ENCODE measurements around the gene MON2.
"Not testable (repeated sequence)": the region's sequence is repeated elsewhere in the genome, so short reads cannot be mapped to it uniquely, and the experiment has no call there.

MON2 gene

DNA sequence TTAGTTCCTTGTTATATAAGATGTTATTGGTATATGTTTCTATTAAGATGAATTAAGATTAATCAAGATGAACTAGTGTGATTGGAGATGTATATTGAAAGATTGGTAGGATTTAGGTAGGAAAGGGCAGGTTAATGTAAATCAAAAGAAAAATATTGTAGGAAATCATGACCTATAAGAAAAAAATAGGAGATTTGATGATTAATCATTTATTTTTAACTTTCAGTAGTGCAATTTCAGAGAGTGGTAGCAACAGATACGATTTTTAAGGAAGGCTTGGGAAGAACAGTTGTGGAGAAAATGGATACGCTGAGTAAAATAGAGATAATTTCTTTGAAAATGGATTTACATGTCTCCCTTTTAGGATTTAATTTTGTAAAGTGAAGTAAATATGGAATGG is 73.7 kb downstream of the MON2 start:
- no peak overlapping the region for H2AK5ac ChIP-seq (ENCODE audit: low read length)
- no peaks in the 10 kb centered on the region for H3K4me1 ChIP-seq (ENCODE audit: control insufficient read depth, low read depth, low read length)
- H3K18ac ChIP-seq (ENCODE audit: low read length): no peak overlapping the region
- no peak overlapping the region for H3K4me3 ChIP-seq (ENCODE audit: low read length)
- WGBS (ENCODE audit: extremely low coverage, insufficient coverage, low lambda C conversion rate): no CpG with 5 or more reads among the region's 2 CpGs
- H4K8ac ChIP-seq (ENCODE audit: low read depth, low read length): no peak overlapping the region
- H3K56ac ChIP-seq (ENCODE audit: low read length): no peak overlapping the region
- H3K23ac ChIP-seq (ENCODE audit: low read length): no peak overlapping the region
- H2BK120ac ChIP-seq (ENCODE audit: low read depth, low read length): no peak overlapping the region
- no peak for DNase-seq
- H3K4me2 ChIP-seq (ENCODE audit: low read length): no peak overlapping the region
- H3K79me2 ChIP-seq (ENCODE audit: control insufficient read depth, insufficient read depth, low read length): no peaks in the 10 kb centered on the region
- no peaks in the 10 kb centered on the region for H3K27me3 ChIP-seq (ENCODE audit: insufficient read depth, low read length, poor library complexity)
- no peak overlapping the region for H3K27ac ChIP-seq (ENCODE audit: low read depth, low read length)
- no peaks in the 10 kb centered on the region for H3K79me1 ChIP-seq (ENCODE audit: low read length)
- no peak overlapping the region for H4K5ac ChIP-seq (ENCODE audit: low read length)
- H2BK5ac ChIP-seq (ENCODE audit: low read length): no peak overlapping the region
- no peak overlapping the region for H3K9ac ChIP-seq (ENCODE audit: low read length)
- no peak overlapping the region for H2BK15ac ChIP-seq (replicated peaks; ENCODE audit: low read depth)
- H3K36me3 ChIP-seq (ENCODE audit: control insufficient read depth, insufficient read depth, low read length): no peaks in the 10 kb centered on the region
- H3K4ac ChIP-seq (ENCODE audit: low read depth, low read length): no peak overlapping the region

DNA sequence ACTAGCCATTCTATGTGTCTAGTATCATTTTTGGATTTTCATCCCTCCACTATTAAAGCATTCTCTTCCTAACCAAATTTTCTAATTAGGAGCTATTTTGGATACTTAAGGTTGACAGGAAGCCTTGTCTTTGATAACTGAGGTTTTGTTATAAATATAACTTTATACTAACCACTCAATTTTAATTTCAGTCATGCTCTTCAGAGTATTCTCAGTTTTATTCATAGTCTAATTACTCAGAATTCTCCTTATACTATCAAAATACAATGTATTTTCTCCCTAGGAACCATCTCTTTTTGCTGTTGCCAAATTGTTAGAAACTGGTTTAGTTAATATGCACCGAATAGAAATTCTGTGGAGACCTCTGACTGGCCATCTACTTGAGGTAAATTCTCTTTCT is 76.2 kb downstream of the MON2 start:
- DNase-seq: no peak
- Histone ChIP-seq H3K4me3 (ENCODE audit: low read length) (no peak overlapping the region), H3K79me1 (ENCODE audit: low read length) (no peaks in the 10 kb centered on the region), H3K36me3 (ENCODE audit: control insufficient read depth, insufficient read depth, low read length) (no peaks in the 10 kb centered on the region), H4K8ac (ENCODE audit: low read depth, low read length) (no peak overlapping the region), H3K56ac (ENCODE audit: low read length) (no peak overlapping the region), H3K4me1 (ENCODE audit: control insufficient read depth, low read depth, low read length) (no peaks in the 10 kb centered on the region), H2BK120ac (ENCODE audit: low read depth, low read length) (no peak overlapping the region), H4K5ac (ENCODE audit: low read length) (no peak overlapping the region), H2BK5ac (ENCODE audit: low read length) (no peak overlapping the region), H3K27ac (ENCODE audit: low read depth, low read length) (no peak overlapping the region), H3K4me2 (ENCODE audit: low read length) (no peak overlapping the region), H3K79me2 (ENCODE audit: control insufficient read depth, insufficient read depth, low read length) (no peaks in the 10 kb centered on the region), H3K9ac (ENCODE audit: low read length) (no peak overlapping the region), H3K27me3 (ENCODE audit: insufficient read depth, low read length, poor library complexity) (no peaks in the 10 kb centered on the region), H3K23ac (ENCODE audit: low read length) (no peak overlapping the region), H2AK5ac (ENCODE audit: low read length) (no peak overlapping the region), H2BK15ac (replicated peaks; ENCODE audit: low read depth) (no peak overlapping the region), H3K18ac (ENCODE audit: low read length) (no peak overlapping the region), H3K4ac (ENCODE audit: low read depth, low read length) (no peak overlapping the region)
- WGBS (ENCODE audit: extremely low coverage, insufficient coverage, low lambda C conversion rate): no CpG with 5 or more reads among the region's 1 CpG

DNA sequence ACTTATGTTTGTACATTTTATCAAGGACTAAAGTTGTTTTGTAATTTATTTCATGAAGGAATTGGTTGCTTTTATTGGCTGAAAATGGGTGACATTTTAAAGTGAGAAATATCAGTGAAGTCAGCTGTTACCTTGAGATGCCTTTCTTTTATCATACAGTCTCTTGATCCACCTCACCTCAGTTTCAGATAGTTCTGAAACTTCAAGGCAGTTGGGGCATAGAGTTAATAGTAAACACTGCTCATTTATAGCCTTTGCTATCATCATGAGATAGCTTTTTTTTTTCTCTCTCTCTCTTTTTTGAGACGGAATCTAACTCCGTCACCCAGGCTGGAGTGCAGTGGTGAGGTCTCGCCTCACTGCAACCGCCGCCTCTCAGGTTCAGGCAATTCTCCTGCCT is 76.7 kb downstream of the MON2 start:
- Histone ChIP-seq H2BK5ac (ENCODE audit: low read length) (no peak overlapping the region), H3K36me3 (ENCODE audit: control insufficient read depth, insufficient read depth, low read length) (no peaks in the 10 kb centered on the region), H3K27me3 (ENCODE audit: insufficient read depth, low read length, poor library complexity) (no peaks in the 10 kb centered on the region), H2BK120ac (ENCODE audit: low read depth, low read length) (no peak overlapping the region), H3K4me3 (ENCODE audit: low read length) (no peak overlapping the region), H4K8ac (ENCODE audit: low read depth, low read length) (no peak overlapping the region), H3K23ac (ENCODE audit: low read length) (no peak overlapping the region), H2BK15ac (replicated peaks; ENCODE audit: low read depth) (no peak overlapping the region), H3K79me2 (ENCODE audit: control insufficient read depth, insufficient read depth, low read length) (no peaks in the 10 kb centered on the region), H3K9ac (ENCODE audit: low read length) (no peak overlapping the region), H3K18ac (ENCODE audit: low read length) (no peak overlapping the region), H3K4me1 (ENCODE audit: control insufficient read depth, low read depth, low read length) (no peaks in the 10 kb centered on the region), H3K56ac (ENCODE audit: low read length) (no peak overlapping the region), H4K5ac (ENCODE audit: low read length) (no peak overlapping the region), H2AK5ac (ENCODE audit: low read length) (no peak overlapping the region), H3K4ac (ENCODE audit: low read depth, low read length) (no peak overlapping the region), H3K79me1 (ENCODE audit: low read length) (no peaks in the 10 kb centered on the region), H3K27ac (ENCODE audit: low read depth, low read length) (no peak overlapping the region), H3K4me2 (ENCODE audit: low read length) (no peak overlapping the region)
- no peak for DNase-seq
- WGBS (ENCODE audit: extremely low coverage, insufficient coverage, low lambda C conversion rate): no CpG with 5 or more reads among the region's 5 CpGs

DNA sequence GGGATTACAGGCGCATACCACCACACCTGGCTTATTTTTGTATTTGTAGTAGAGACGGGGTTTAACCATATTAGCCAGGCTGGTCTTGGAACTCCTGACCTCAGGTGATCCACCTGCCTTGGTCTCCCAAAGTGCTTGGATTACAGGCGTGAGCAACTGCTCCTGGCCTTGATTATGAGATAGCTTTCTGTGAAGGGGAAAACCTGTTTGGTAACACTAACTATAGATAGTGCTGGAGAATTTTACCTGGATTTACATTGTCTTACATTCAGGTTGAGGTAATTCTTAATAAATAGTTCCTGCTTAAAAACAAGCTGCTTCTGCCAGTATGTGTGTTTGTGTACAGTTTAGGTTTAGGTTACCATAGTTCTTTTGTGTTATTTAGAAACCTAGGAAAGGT is 77.1 kb downstream of the MON2 start:
- H3K4me2 ChIP-seq (ENCODE audit: low read length): no peak overlapping the region
- WGBS (ENCODE audit: extremely low coverage, insufficient coverage, low lambda C conversion rate): no CpG with 5 or more reads among the region's 3 CpGs
- H2BK15ac ChIP-seq (replicated peaks; ENCODE audit: low read depth): no peak overlapping the region
- H3K4me1 ChIP-seq (ENCODE audit: control insufficient read depth, low read depth, low read length): no peaks in the 10 kb centered on the region
- no peaks in the 10 kb centered on the region for H3K79me2 ChIP-seq (ENCODE audit: control insufficient read depth, insufficient read depth, low read length)
- no peak for DNase-seq
- H2BK5ac ChIP-seq (ENCODE audit: low read length): no peak overlapping the region
- no peak overlapping the region for H3K9ac ChIP-seq (ENCODE audit: low read length)
- no peak overlapping the region for H4K8ac ChIP-seq (ENCODE audit: low read depth, low read length)
- H3K27me3 ChIP-seq (ENCODE audit: insufficient read depth, low read length, poor library complexity): no peaks in the 10 kb centered on the region
- no peak overlapping the region for H3K27ac ChIP-seq (ENCODE audit: low read depth, low read length)
- no peak overlapping the region for H2BK120ac ChIP-seq (ENCODE audit: low read depth, low read length)
- H2AK5ac ChIP-seq (ENCODE audit: low read length): no peak overlapping the region
- H3K79me1 ChIP-seq (ENCODE audit: low read length): no peaks in the 10 kb centered on the region
- no peak overlapping the region for H3K4ac ChIP-seq (ENCODE audit: low read depth, low read length)
- no peak overlapping the region for H3K18ac ChIP-seq (ENCODE audit: low read length)
- H3K4me3 ChIP-seq (ENCODE audit: low read length): no peak overlapping the region
- no peak overlapping the region for H4K5ac ChIP-seq (ENCODE audit: low read length)
- no peaks in the 10 kb centered on the region for H3K36me3 ChIP-seq (ENCODE audit: control insufficient read depth, insufficient read depth, low read length)
- H3K23ac ChIP-seq (ENCODE audit: low read length): no peak overlapping the region
- no peak overlapping the region for H3K56ac ChIP-seq (ENCODE audit: low read length)

DNA sequence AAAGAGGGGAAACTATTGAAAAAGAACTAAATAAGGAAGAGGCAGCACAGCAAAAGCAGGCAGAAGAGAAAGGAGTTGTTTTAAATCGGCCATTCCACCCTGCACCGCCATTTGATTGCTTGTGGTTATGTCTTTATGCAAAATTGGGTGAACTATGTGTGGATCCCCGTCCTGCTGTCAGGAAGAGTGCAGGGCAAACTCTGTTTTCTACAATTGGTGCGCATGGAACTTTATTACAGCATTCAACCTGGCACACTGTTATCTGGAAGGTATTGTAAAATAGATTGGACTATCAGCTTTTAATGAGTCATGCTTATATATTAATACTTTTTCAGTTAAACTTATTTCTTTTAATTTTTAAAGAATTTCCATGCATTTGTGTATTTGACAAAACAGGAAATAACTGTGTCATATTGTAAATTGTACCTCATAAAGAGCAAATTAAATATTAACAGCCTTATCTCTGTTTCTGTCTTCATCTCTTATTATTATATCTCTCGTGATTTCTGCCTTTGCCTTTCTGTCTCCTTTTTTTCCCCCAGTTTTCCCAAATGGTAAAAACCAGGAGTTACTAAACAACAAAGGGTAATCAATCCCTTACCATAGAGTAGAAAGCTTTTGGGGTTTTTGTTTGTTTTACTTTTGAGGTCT is 86.4 kb downstream of the MON2 start:
- H2BK120ac ChIP-seq (ENCODE audit: low read depth, low read length): no peak overlapping the region
- no peak overlapping the region for H2AK5ac ChIP-seq (ENCODE audit: low read length)
- H3K23ac ChIP-seq (ENCODE audit: low read length): no peak overlapping the region
- no peak overlapping the region for H3K18ac ChIP-seq (ENCODE audit: low read length)
- H3K9ac ChIP-seq (ENCODE audit: low read length): no peak overlapping the region
- no peaks in the 10 kb centered on the region for H3K4me1 ChIP-seq (ENCODE audit: control insufficient read depth, low read depth, low read length)
- no peak overlapping the region for H4K5ac ChIP-seq (ENCODE audit: low read length)
- H2BK5ac ChIP-seq (ENCODE audit: low read length): no peak overlapping the region
- H3K27me3 ChIP-seq (ENCODE audit: insufficient read depth, low read length, poor library complexity): no peaks in the 10 kb centered on the region
- H3K27ac ChIP-seq (ENCODE audit: low read depth, low read length): no peak overlapping the region
- peaks cover 1% of the 10 kb centered on the region for H3K36me3 ChIP-seq (ENCODE audit: control insufficient read depth, insufficient read depth, low read length)
- no peak overlapping the region for H4K8ac ChIP-seq (ENCODE audit: low read depth, low read length)
- H2BK15ac ChIP-seq (replicated peaks; ENCODE audit: low read depth): no peak overlapping the region
- no peaks in the 10 kb centered on the region for H3K79me2 ChIP-seq (ENCODE audit: control insufficient read depth, insufficient read depth, low read length)
- no peak for DNase-seq
- no peak overlapping the region for H3K4me2 ChIP-seq (ENCODE audit: low read length)
- H3K56ac ChIP-seq (ENCODE audit: low read length): no peak overlapping the region
- no peak overlapping the region for H3K4ac ChIP-seq (ENCODE audit: low read depth, low read length)
- H3K4me3 ChIP-seq (ENCODE audit: low read length): no peak overlapping the region
- no peaks in the 10 kb centered on the region for H3K79me1 ChIP-seq (ENCODE audit: low read length)
- no CpG with 5 or more reads among the region's 5 CpGs for WGBS (ENCODE audit: extremely low coverage, insufficient coverage, low lambda C conversion rate)

DNA sequence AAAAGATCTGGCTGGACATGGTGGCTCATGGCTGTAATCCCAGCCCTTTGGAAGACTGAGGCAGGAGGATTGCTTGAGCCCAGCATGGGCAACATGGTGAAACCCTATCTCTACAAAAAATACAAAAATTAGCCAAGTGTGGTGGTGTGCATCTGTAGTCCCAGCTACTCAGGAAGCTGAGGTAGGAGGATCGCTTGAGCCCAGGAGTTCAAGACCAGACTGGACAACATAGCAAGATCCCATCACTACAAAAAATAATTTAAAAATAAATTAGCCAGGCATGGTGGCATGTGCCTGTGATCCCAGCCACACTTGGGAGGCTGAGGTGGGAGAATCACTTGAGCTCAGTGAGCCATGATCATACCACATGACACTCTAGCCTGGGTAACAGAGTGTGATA is 92.7 kb downstream of the MON2 start:
- no CpG with 5 or more reads among the region's 1 CpG for whole genome bisulfite sequencing (ENCODE audit: extremely low coverage, insufficient coverage, low lambda C conversion rate)
- not testable (repeated sequence) for H2AK5ac ChIP-seq (ENCODE audit: low read length); H3K79me2 ChIP-seq (ENCODE audit: control insufficient read depth, insufficient read depth, low read length); H4K5ac ChIP-seq (ENCODE audit: low read length); H2BK120ac ChIP-seq (ENCODE audit: low read depth, low read length); H3K79me1 ChIP-seq (ENCODE audit: low read length); H3K36me3 ChIP-seq (ENCODE audit: control insufficient read depth, insufficient read depth, low read length); H3K4me3 ChIP-seq (ENCODE audit: low read length); H3K27ac ChIP-seq (ENCODE audit: low read depth, low read length); H3K23ac ChIP-seq (ENCODE audit: low read length); H3K4me1 ChIP-seq (ENCODE audit: control insufficient read depth, low read depth, low read length); H4K8ac ChIP-seq (ENCODE audit: low read depth, low read length); H2BK5ac ChIP-seq (ENCODE audit: low read length); H3K4me2 ChIP-seq (ENCODE audit: low read length); DNase-seq; H3K18ac ChIP-seq (ENCODE audit: low read length); H3K9ac ChIP-seq (ENCODE audit: low read length); H3K4ac ChIP-seq (ENCODE audit: low read depth, low read length); H3K56ac ChIP-seq (ENCODE audit: low read length); H2BK15ac ChIP-seq (replicated peaks; ENCODE audit: low read depth); H3K27me3 ChIP-seq (ENCODE audit: insufficient read depth, low read length, poor library complexity)
